ENCODE data around the gene RANBP9. TPM values are rescaled to one million over a fixed set of nuclear protein-coding genes. Genes with fewer than 3 reads are reported as not detected.

Gene RANBP9
- total and polyA plus RNA-seq, 2 of the 13 experiments (the other 11 are each of a cell fraction or from before 2014, with no cell fraction given) = 26.6 to 30.6 TPM

DNA sequence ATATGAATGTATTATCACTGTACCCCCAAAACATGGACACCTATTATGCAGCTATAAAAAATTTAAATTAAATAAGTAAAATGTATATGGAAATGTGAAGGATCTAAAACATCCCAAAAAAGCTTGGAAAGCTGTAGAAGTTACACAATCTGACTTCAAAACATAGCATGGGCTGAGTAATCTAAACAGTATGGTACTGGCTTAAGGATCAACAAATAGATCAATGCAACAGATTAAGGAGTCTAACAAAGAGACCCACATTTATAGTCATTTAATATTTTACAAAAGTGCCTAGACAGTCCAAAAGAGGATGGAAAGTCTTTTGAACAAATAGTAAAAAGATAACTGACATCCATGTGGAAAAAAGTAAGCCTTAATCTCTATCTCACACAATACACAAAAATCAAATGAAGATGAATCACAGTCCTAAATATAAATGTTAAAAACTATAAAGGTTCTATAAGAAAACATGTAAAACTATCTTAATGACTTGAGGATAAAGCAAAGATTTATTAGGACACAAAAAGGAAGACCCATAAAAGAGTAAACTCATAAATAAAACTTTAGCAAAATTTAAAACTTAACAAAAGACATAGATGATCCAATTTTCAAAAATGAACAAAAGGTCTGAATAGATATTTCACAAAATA lies 46.8 kb downstream of the RANBP9 start (continued):
- TF ChIP-seq FOXP1 (IDR thresholded peaks at IDR 0.05) = no peak
- peak; percentile 88 for TF ChIP-seq FOXP1 (CRISPR knock-in tag; IDR thresholded peaks at IDR 0.05)
- TF ChIP-seq, protein P1, sequence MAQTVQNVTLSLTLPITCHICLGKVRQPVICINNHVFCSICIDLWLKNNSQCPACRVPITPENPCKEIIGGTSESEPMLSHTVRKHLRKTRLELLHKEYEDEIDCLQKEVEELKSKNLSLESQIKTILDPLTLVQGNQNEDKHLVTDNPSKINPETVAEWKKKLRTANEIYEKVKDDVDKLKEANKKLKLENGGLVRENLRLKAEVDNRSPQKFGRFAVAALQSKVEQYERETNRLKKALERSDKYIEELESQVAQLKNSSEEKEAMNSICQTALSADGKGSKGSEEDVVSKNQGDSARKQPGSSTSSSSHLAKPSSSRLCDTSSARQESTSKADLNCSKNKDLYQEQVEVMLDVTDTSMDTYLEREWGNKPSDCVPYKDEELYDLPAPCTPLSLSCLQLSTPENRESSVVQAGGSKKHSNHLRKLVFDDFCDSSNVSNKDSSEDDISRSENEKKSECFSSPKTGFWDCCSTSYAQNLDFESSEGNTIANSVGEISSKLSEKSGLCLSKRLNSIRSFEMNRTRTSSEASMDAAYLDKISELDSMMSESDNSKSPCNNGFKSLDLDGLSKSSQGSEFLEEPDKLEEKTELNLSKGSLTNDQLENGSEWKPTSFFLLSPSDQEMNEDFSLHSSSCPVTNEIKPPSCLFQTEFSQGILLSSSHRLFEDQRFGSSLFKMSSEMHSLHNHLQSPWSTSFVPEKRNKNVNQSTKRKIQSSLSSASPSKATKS (CRISPR knock-in tag; IDR thresholded peaks at IDR 0.05) = no peak
- no peak for TF ChIP-seq TBX3 (IDR thresholded peaks at IDR 0.05; ENCODE audit: borderline replicate concordance)
- TF ChIP-seq, protein P2, sequence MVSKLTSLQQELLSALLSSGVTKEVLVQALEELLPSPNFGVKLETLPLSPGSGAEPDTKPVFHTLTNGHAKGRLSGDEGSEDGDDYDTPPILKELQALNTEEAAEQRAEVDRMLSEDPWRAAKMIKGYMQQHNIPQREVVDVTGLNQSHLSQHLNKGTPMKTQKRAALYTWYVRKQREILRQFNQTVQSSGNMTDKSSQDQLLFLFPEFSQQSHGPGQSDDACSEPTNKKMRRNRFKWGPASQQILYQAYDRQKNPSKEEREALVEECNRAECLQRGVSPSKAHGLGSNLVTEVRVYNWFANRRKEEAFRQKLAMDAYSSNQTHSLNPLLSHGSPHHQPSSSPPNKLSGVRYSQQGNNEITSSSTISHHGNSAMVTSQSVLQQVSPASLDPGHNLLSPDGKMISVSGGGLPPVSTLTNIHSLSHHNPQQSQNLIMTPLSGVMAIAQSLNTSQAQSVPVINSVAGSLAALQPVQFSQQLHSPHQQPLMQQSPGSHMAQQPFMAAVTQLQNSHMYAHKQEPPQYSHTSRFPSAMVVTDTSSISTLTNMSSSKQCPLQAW (CRISPR knock-in tag; IDR thresholded peaks at IDR 0.05) = no peak
- TF ChIP-seq FOXA3 (CRISPR knock-in tag; IDR thresholded peaks at IDR 0.05) = peak; percentile 60; the same call in 1 of the 2 replicates
- TF ChIP-seq ZNF337 (CRISPR knock-in tag; IDR thresholded peaks at IDR 0.05; ENCODE audit: borderline replicate concordance, low read depth) = no peak
- TF ChIP-seq, protein P3, sequence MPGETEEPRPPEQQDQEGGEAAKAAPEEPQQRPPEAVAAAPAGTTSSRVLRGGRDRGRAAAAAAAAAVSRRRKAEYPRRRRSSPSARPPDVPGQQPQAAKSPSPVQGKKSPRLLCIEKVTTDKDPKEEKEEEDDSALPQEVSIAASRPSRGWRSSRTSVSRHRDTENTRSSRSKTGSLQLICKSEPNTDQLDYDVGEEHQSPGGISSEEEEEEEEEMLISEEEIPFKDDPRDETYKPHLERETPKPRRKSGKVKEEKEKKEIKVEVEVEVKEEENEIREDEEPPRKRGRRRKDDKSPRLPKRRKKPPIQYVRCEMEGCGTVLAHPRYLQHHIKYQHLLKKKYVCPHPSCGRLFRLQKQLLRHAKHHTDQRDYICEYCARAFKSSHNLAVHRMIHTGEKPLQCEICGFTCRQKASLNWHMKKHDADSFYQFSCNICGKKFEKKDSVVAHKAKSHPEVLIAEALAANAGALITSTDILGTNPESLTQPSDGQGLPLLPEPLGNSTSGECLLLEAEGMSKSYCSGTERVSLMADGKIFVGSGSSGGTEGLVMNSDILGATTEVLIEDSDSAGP (CRISPR knock-in tag; IDR thresholded peaks at IDR 0.05; ENCODE audit: borderline replicate concordance) = no peak
- TF ChIP-seq, protein P4, sequence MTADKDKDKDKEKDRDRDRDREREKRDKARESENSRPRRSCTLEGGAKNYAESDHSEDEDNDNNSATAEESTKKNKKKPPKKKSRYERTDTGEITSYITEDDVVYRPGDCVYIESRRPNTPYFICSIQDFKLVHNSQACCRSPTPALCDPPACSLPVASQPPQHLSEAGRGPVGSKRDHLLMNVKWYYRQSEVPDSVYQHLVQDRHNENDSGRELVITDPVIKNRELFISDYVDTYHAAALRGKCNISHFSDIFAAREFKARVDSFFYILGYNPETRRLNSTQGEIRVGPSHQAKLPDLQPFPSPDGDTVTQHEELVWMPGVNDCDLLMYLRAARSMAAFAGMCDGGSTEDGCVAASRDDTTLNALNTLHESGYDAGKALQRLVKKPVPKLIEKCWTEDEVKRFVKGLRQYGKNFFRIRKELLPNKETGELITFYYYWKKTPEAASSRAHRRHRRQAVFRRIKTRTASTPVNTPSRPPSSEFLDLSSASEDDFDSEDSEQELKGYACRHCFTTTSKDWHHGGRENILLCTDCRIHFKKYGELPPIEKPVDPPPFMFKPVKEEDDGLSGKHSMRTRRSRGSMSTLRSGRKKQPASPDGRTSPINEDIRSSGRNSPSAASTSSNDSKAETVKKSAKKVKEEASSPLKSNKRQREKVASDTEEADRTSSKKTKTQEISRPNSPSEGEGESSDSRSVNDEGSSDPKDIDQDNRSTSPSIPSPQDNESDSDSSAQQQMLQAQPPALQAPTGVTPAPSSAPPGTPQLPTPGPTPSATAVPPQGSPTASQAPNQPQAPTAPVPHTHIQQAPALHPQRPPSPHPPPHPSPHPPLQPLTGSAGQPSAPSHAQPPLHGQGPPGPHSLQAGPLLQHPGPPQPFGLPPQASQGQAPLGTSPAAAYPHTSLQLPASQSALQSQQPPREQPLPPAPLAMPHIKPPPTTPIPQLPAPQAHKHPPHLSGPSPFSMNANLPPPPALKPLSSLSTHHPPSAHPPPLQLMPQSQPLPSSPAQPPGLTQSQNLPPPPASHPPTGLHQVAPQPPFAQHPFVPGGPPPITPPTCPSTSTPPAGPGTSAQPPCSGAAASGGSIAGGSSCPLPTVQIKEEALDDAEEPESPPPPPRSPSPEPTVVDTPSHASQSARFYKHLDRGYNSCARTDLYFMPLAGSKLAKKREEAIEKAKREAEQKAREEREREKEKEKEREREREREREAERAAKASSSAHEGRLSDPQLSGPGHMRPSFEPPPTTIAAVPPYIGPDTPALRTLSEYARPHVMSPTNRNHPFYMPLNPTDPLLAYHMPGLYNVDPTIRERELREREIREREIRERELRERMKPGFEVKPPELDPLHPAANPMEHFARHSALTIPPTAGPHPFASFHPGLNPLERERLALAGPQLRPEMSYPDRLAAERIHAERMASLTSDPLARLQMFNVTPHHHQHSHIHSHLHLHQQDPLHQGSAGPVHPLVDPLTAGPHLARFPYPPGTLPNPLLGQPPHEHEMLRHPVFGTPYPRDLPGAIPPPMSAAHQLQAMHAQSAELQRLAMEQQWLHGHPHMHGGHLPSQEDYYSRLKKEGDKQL (CRISPR knock-in tag; IDR thresholded peaks at IDR 0.05; ENCODE audit: low read depth) = 0 out of 2 replicates have a peak, but pooled peaks have one; percentile 27
- TF ChIP-seq, protein P5, sequence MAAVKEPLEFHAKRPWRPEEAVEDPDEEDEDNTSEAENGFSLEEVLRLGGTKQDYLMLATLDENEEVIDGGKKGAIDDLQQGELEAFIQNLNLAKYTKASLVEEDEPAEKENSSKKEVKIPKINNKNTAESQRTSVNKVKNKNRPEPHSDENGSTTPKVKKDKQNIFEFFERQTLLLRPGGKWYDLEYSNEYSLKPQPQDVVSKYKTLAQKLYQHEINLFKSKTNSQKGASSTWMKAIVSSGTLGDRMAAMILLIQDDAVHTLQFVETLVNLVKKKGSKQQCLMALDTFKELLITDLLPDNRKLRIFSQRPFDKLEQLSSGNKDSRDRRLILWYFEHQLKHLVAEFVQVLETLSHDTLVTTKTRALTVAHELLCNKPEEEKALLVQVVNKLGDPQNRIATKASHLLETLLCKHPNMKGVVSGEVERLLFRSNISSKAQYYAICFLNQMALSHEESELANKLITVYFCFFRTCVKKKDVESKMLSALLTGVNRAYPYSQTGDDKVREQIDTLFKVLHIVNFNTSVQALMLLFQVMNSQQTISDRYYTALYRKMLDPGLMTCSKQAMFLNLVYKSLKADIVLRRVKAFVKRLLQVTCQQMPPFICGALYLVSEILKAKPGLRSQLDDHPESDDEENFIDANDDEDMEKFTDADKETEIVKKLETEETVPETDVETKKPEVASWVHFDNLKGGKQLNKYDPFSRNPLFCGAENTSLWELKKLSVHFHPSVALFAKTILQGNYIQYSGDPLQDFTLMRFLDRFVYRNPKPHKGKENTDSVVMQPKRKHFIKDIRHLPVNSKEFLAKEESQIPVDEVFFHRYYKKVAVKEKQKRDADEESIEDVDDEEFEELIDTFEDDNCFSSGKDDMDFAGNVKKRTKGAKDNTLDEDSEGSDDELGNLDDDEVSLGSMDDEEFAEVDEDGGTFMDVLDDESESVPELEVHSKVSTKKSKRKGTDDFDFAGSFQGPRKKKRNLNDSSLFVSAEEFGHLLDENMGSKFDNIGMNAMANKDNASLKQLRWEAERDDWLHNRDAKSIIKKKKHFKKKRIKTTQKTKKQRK (IDR thresholded peaks at IDR 0.05; ENCODE audit: low read length) = no peak
- TF ChIP-seq MAFK (conservative IDR thresholded peaks at IDR 0.05 in 1 of 2, IDR thresholded peaks at IDR 0.05 in 1 of 2; ENCODE audit: low read length in 2 of 2) = no peak
- no peak for TF ChIP-seq ZNF3 (CRISPR knock-in tag; IDR thresholded peaks at IDR 0.05)
- no peak for TF ChIP-seq NFATC3 (CRISPR knock-in tag; IDR thresholded peaks at IDR 0.05)
